Fibroblast of villous mesenchyme (primary cell): ENCODE results near the gene GRM7. TPM values are rescaled to one million over a fixed set of nuclear protein-coding genes. Genes with fewer than 3 reads are reported as not detected.

ENCODE experiments used
- DNase-seq: peaks from one replicate; pipeline ENCODE4 v3.0.0-alpha.2; 2010; ENCODE audit warnings: low read depth
- H3K4me3 ChIP-seq: 2 replicates; pipeline ENCODE4 v1.5.1; 2011; ENCODE audit warnings: low read depth, mild to moderate bottlenecking, low read length
- CTCF ChIP-seq: IDR thresholded peaks from 2 replicates; pipeline ENCODE4 v1.5.1; 2012; ENCODE audit warnings: low read depth, mild to moderate bottlenecking, low read length; ENCODE audit not compliant: insufficient read depth
- total RNA-seq: library from RNA; depleted of rRNA; stranded (reverse); fragments of >200 nt; gene quantifications from 2 replicates; pipeline ENCODE4 v1.2.3, GENCODE V29; 2012

GRM7 gene
- total RNA-seq, 1 donor, result not detected

GRCh38 chr3:7207928-7208327 is 347.0 kb downstream of the GRM7 start:
- no peak for TF ChIP-seq CTCF
- no peak overlapping the region for H3K4me3 ChIP-seq
- DNase-seq, result no peak

- DNase-seq, result no peak
- no peak for TF ChIP-seq CTCF
- H3K4me3 ChIP-seq, result no peak overlapping the region
Measured at GRCh38 chr3:7209098-7209497, 348.2 kb downstream of the GRM7 start.

- no peak overlapping the region for H3K4me3 ChIP-seq
- DNase-seq, result no peak
- no peak for TF ChIP-seq CTCF
Measured at GRCh38 chr3:7211740-7212139, 350.8 kb downstream of the GRM7 start.

- H3K4me3 ChIP-seq, result no peak overlapping the region
- no peak for TF ChIP-seq CTCF
- DNase-seq, result no peak
Measured at GRCh38 chr3:7215706-7216105, 354.8 kb downstream of the GRM7 start.

- no peak for TF ChIP-seq CTCF
- H3K4me3 ChIP-seq, result no peak overlapping the region
- DNase-seq, result no peak
Measured at GRCh38 chr3:7226393-7226792, 365.5 kb downstream of the GRM7 start.

GRCh38 chr3:7238565-7239295 is 377.8 kb downstream of the GRM7 start:
- no peak for DNase-seq
- H3K4me3 ChIP-seq, result no peak overlapping the region
- TF ChIP-seq CTCF, result no peak

- no peak for DNase-seq
- no peak overlapping the region for H3K4me3 ChIP-seq
- no peak for TF ChIP-seq CTCF
Measured at GRCh38 chr3:7241584-7242302, 380.8 kb downstream of the GRM7 start.
